HL-60 (cell line): ENCODE data around the gene ZNF749.
"Not testable (repeated sequence)": the region's sequence is repeated elsewhere in the genome, so short reads cannot be mapped to it uniquely, and the experiment has no call there.

Experiments
- DNase-seq, 2 experiments: peaks; one replicate each; pipeline ENCODE4 v3.0.0-alpha.2; 2010 to 2020; ENCODE audit warnings: low read depth in 1 of 2, low spot score in 1 of 2
- H3K27ac ChIP-seq: fragments of 250-450 bp; sonication (Bioruptor Pico); replicated peaks from 2 replicates; pipeline ENCODE4 v1.5.1; 2020; ENCODE audit warnings: mild to moderate bottlenecking, moderate library complexity
- H3K27me3 ChIP-seq: fragments of 250-450 bp; sonication (Bioruptor Pico); 2 replicates; pipeline ENCODE4 v1.5.1; 2021; ENCODE audit warnings: mild to moderate bottlenecking, moderate library complexity; ENCODE audit not compliant: insufficient read depth, poor library complexity, severe bottlenecking
- H3K4me3 ChIP-seq: replicated peaks from 2 replicates; pipeline ENCODE4 v1.5.1; 2011; ENCODE audit warnings: mild to moderate bottlenecking, control low read depth, low read length; ENCODE audit not compliant: insufficient read depth
- GABPA ChIP-seq: IDR thresholded peaks from 2 replicates; pipeline ENCODE4 v1.6.1; 2012; ENCODE audit warnings: low read depth
- POLR2AphosphoS5 ChIP-seq: IDR thresholded peaks from 2 replicates; pipeline ENCODE4 v1.6.1; 2012; ENCODE audit warnings: low read depth
- SPI1 ChIP-seq: IDR thresholded peaks from 2 replicates; pipeline ENCODE4 v1.6.1; 2012; ENCODE audit warnings: low read depth, mild to moderate bottlenecking, borderline replicate concordance
- TF ChIP-seq, protein P1 (sequence below): IDR thresholded peaks from 2 replicates; pipeline ENCODE4 v1.6.1; 2012; ENCODE audit warnings: low read depth; ENCODE audit not compliant: insufficient replicate concordance
- TF ChIP-seq, protein P2 (sequence below): IDR thresholded peaks from one replicate; pipeline ENCODE4 v1.5.1; 2011; ENCODE audit warnings: low read length, control low read depth, inconsistent platforms; ENCODE audit not compliant: insufficient read depth

Gene ZNF749

DNA sequence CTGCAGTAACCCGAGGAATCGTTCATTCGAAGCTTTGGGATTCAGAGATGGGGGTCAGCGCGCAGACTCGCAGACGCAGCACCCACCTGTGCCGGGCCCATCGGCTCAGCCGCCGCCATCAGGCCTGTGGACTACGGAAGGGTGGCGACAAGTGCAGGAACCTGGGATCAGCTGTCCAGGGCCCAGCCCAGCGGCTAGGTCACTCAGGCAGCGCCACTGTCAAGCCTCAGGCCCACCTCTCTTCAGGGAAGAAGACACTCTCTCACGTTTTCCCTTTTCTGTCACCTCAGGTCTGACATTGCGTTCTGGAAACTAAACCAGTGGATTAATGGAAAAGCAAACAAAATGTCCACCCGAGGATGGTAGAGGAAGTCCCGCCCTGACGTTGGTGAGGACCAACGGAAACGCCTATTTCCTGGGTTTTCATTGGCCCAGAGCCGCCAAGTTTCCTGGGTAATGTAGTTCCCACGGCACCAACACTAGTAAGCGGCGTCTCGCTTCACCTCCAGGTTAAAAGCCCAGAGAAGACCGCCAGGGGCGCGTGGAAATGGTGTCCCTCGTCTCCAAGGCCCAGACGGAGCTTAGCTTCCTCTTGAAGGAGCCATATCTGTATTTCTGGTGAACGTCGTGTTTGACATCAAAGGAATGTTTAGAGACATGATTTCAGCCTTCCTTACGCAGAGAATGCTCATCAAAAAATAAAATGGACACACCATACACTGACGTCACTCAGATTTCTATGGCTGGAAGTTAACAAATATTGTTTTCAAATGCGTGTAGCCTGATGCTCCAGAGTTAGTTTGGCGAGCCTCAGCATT, 42.3 kb downstream of the ZNF749 start, which contains the start of gene ZNF772:
Gene ZNF772, minus strand, starts transcription at position 376 of the 818 bp plus-strand sequence. Its CDS starts 257 bp downstream, at position 119.
- Histone ChIP-seq H3K4me3 (peak within 1 kb of the TSS; percentile 68), H3K27me3 (no peaks in the 10 kb centered on the region), H3K27ac (peak within 1 kb of the TSS; percentile 79)
- TF ChIP-seq, protein P1, sequence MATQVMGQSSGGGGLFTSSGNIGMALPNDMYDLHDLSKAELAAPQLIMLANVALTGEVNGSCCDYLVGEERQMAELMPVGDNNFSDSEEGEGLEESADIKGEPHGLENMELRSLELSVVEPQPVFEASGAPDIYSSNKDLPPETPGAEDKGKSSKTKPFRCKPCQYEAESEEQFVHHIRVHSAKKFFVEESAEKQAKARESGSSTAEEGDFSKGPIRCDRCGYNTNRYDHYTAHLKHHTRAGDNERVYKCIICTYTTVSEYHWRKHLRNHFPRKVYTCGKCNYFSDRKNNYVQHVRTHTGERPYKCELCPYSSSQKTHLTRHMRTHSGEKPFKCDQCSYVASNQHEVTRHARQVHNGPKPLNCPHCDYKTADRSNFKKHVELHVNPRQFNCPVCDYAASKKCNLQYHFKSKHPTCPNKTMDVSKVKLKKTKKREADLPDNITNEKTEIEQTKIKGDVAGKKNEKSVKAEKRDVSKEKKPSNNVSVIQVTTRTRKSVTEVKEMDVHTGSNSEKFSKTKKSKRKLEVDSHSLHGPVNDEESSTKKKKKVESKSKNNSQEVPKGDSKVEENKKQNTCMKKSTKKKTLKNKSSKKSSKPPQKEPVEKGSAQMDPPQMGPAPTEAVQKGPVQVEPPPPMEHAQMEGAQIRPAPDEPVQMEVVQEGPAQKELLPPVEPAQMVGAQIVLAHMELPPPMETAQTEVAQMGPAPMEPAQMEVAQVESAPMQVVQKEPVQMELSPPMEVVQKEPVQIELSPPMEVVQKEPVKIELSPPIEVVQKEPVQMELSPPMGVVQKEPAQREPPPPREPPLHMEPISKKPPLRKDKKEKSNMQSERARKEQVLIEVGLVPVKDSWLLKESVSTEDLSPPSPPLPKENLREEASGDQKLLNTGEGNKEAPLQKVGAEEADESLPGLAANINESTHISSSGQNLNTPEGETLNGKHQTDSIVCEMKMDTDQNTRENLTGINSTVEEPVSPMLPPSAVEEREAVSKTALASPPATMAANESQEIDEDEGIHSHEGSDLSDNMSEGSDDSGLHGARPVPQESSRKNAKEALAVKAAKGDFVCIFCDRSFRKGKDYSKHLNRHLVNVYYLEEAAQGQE, result peak; percentile 32
- TF ChIP-seq POLR2AphosphoS5 (peak; percentile 50), GABPA (peak; percentile 95), SPI1 (peak; percentile 59; the same call in 1 of the 2 replicates)
- TF ChIP-seq, protein P2, sequence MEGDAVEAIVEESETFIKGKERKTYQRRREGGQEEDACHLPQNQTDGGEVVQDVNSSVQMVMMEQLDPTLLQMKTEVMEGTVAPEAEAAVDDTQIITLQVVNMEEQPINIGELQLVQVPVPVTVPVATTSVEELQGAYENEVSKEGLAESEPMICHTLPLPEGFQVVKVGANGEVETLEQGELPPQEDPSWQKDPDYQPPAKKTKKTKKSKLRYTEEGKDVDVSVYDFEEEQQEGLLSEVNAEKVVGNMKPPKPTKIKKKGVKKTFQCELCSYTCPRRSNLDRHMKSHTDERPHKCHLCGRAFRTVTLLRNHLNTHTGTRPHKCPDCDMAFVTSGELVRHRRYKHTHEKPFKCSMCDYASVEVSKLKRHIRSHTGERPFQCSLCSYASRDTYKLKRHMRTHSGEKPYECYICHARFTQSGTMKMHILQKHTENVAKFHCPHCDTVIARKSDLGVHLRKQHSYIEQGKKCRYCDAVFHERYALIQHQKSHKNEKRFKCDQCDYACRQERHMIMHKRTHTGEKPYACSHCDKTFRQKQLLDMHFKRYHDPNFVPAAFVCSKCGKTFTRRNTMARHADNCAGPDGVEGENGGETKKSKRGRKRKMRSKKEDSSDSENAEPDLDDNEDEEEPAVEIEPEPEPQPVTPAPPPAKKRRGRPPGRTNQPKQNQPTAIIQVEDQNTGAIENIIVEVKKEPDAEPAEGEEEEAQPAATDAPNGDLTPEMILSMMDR, result peak; percentile 33
- DNase-seq, result peak; percentile 93 to 96

DNA sequence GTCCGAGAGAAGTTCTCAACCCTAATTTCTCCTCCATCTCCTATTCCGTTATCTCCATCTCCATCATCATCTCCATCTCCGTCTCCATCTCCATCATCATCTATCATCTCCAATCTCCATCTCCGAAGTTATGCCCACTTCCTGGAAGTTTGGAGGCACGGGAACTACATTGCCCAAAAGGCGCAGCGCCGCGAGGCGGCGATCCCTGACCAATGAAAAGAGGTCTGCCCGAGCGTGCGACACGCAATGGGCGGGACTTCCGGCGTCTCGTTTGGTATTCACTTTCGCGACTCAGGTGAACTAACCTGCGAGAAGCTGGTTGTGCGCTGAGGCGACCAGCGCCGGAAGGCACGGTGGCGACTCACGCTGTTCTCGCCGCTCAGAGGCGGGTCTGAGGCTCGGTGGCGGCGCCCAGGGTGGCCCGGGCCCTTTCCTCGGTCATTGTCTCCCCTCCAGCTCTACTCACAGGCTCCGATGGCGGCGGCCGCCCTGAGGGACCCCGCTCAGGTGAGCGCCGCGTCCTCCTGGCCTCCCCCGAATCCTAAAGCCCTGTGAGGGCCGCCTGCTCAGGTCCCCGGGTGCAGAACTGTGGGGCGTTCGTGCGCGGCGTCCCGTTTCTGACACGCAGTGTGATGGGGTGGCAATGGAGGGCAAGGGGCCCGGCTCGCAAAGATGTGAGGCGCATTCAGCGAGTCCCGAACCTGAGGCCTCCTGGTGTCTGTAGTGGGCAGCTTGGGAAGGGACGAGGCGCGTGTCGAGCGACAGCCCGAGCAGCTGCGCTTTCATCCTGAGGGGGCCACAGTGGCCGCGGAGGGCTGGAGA, 52.6 kb downstream of the ZNF749 start, which contains the start of gene ZNF419:
Gene ZNF419, plus strand, starts transcription at position 274 of the 822 bp plus-strand sequence. Its CDS starts 201 bp downstream, at position 475.
- TF ChIP-seq SPI1, result peak; percentile 21; the same call in 1 of the 2 replicates
- peak; percentile 32; the same call in 1 of the 2 replicates for TF ChIP-seq POLR2AphosphoS5
- TF ChIP-seq GABPA, result peak; percentile 90

DNA sequence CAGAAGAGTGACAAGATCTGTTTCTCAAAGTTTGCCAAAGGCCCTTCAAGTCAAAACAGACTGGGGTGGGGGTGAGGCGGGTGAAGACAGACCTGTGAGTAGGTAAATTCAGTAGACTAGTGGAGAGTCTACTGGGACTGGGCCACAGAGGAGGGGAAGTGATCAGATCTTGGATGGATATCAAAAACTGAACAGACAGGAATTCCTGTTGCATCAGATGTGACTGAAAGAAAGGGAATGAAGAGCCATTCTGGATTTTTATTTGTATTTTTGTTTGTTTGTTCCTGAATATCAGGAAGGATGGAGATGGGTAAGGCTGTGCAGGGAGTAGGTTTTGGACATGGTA, 53.1 kb downstream of the ZNF749 start:
- not testable (repeated sequence) for DNase-seq, H3K27me3 ChIP-seq
- Histone ChIP-seq H3K4me3 (peak overlapping the region; percentile 13; the same call in 1 of the 2 replicates), H3K27ac (0 out of 2 replicates have a peak overlapping the region, but pooled peaks have one; percentile 34)

More for the DNA sequence above, 52.6 kb downstream of the ZNF749 start, which contains the start of gene ZNF419:
- not testable (repeated sequence) for H3K27me3 ChIP-seq
- Histone ChIP-seq H3K4me3 (peak within 1 kb of the TSS; percentile 98), H3K27ac (peak within 1 kb of the TSS; percentile 75)
- DNase-seq, result peak; percentile 88 to 92
